GM23338 (cell line): ENCODE results near the gene TTL.
"Not testable (repeated sequence)": the region's sequence is repeated elsewhere in the genome, so short reads cannot be mapped to it uniquely, and the experiment has no call there.

Experiments used
- CREB1 ChIP-seq: fragments of 250-450 bp; sonication (Bioruptor Pico); IDR thresholded peaks from 2 replicates; pipeline ENCODE4 v1.5.0; 2020; ENCODE audit warnings: low read depth, mild to moderate bottlenecking, moderate library complexity
- CTCF ChIP-seq, 2 experiments: fragments of 200-600 bp in 1 of 2; sonication (generic) in 1 of 2; conservative IDR thresholded peaks; 2 replicates each; pipeline versions ENCODE4 v1.5.1 to v1.6.1; 2016 to 2017; ENCODE audit warnings: antibody characterized with exemption in 2 of 2, low read depth in 2 of 2, mild to moderate bottlenecking in 2 of 2, moderate library complexity in 1 of 2
- EZH2 ChIP-seq: fragments of 200-600 bp; sonication (generic); IDR thresholded peaks from one replicate; pipeline ENCODE4 v1.8.0; 2017; ENCODE audit warnings: antibody characterized with exemption, mild to moderate bottlenecking, low read depth; ENCODE audit not compliant: unreplicated experiment
- EZH2phosphoT487 ChIP-seq: fragments of 200-600 bp; sonication (generic); IDR thresholded peaks from one replicate; pipeline ENCODE4 v1.8.1; 2018; ENCODE audit warnings: antibody characterized with exemption; ENCODE audit not compliant: unreplicated experiment
- JUNB ChIP-seq: IDR thresholded peaks from one replicate; pipeline ENCODE4 v1.6.1; 2016; ENCODE audit warnings: antibody characterized with exemption; ENCODE audit not compliant: unreplicated experiment
- POLR2AphosphoS5 ChIP-seq: IDR thresholded peaks from 2 replicates; pipeline ENCODE4 v1.6.1; 2016; ENCODE audit warnings: antibody characterized with exemption, low read depth
- REST ChIP-seq: IDR thresholded peaks from one replicate; pipeline ENCODE4 v1.6.1; 2018; ENCODE audit warnings: antibody characterized with exemption; ENCODE audit not compliant: unreplicated experiment
- ZNF114 ChIP-seq: fragments of 250-450 bp; sonication (Bioruptor Pico); IDR thresholded peaks from 2 replicates; pipeline ENCODE4 v1.5.0; 2020; ENCODE audit warnings: mild to moderate bottlenecking, moderate library complexity
- ZNF331 ChIP-seq: fragments of 250-450 bp; sonication (Bioruptor Pico); IDR thresholded peaks from 2 replicates; pipeline ENCODE4 v1.5.0; 2020; ENCODE audit warnings: low read depth, mild to moderate bottlenecking, moderate library complexity
- TF ChIP-seq, protein P1 (sequence below): IDR thresholded peaks from 2 replicates; pipeline ENCODE4 v1.6.1; 2016; ENCODE audit warnings: antibody characterized with exemption

- not testable (repeated sequence) for TF ChIP-seq CTCF (conservative IDR thresholded peaks at IDR 0.05; ENCODE audit: low read depth in 2 of 2); POLR2AphosphoS5; EZH2; EZH2phosphoT487; ZNF331; CREB1 (CRISPR knock-in tag); ZNF114 (CRISPR knock-in tag); REST; JUNB
- TF ChIP-seq, protein P1, sequence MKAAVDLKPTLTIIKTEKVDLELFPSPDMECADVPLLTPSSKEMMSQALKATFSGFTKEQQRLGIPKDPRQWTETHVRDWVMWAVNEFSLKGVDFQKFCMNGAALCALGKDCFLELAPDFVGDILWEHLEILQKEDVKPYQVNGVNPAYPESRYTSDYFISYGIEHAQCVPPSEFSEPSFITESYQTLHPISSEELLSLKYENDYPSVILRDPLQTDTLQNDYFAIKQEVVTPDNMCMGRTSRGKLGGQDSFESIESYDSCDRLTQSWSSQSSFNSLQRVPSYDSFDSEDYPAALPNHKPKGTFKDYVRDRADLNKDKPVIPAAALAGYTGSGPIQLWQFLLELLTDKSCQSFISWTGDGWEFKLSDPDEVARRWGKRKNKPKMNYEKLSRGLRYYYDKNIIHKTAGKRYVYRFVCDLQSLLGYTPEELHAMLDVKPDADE, result not testable (repeated sequence)
These were observed 37.7 kb upstream of the TTL start for GRCh38 chr2:112444256-112444655.
